ENCODE results near the gene PRSS21.

Gene PRSS21

GRCh38 chr16:2806286-2806685, 10.8 kb upstream of the PRSS21 start:
- no peak for TF ChIP-seq CTCF (IDR thresholded peaks at IDR 0.05)
- no peak overlapping the region for H3K4me3 ChIP-seq (ENCODE audit: low read depth in 1 of 2, low read length in 1 of 2)
- no peaks in the 10 kb centered on the region for H3K9me3 ChIP-seq
- H3K4me1 ChIP-seq (ENCODE audit: control insufficient read depth in 1 of 2, insufficient read depth in 1 of 2, low read depth in 1 of 2, low read length in 1 of 2), result no peaks in the 10 kb centered on the region
- H3K27me3 ChIP-seq, result peaks cover 40% of the 10 kb centered on the region
- H3K36me3 ChIP-seq, result no peaks in the 10 kb centered on the region
- no peak overlapping the region for H3K27ac ChIP-seq

- no peaks in the 10 kb centered on the region for H3K4me1 ChIP-seq (ENCODE audit: control insufficient read depth in 1 of 2, insufficient read depth in 1 of 2, low read depth in 1 of 2, low read length in 1 of 2)
- H3K27me3 ChIP-seq, result peaks cover 50% of the 10 kb centered on the region
- no peak overlapping the region for H3K4me3 ChIP-seq (ENCODE audit: low read depth in 1 of 2, low read length in 1 of 2)
- H3K36me3 ChIP-seq, result no peaks in the 10 kb centered on the region
- no peak for TF ChIP-seq CTCF (IDR thresholded peaks at IDR 0.05)
- H3K9me3 ChIP-seq, result no peaks in the 10 kb centered on the region
- H3K27ac ChIP-seq, result no peak overlapping the region
Observed at GRCh38 chr16:2808181-2808580, 8.9 kb upstream of the PRSS21 start.

GRCh38 chr16:2809149-2809760, 7.8 kb upstream of the PRSS21 start:
- no peak for TF ChIP-seq CTCF (IDR thresholded peaks at IDR 0.05)
- H3K36me3 ChIP-seq, result no peaks in the 10 kb centered on the region
- H3K27ac ChIP-seq, result no peak overlapping the region
- H3K4me1 ChIP-seq (ENCODE audit: control insufficient read depth in 1 of 2, insufficient read depth in 1 of 2, low read depth in 1 of 2, low read length in 1 of 2), result no peaks in the 10 kb centered on the region
- H3K27me3 ChIP-seq, result peaks cover 44% of the 10 kb centered on the region
- no peak overlapping the region for H3K4me3 ChIP-seq (ENCODE audit: low read depth in 1 of 2, low read length in 1 of 2)
- no peaks in the 10 kb centered on the region for H3K9me3 ChIP-seq

GRCh38 chr16:2810651-2811050, 6.4 kb upstream of the PRSS21 start:
- no peaks in the 10 kb centered on the region for H3K36me3 ChIP-seq
- H3K4me1 ChIP-seq (ENCODE audit: control insufficient read depth in 1 of 2, insufficient read depth in 1 of 2, low read depth in 1 of 2, low read length in 1 of 2), result no peaks in the 10 kb centered on the region
- H3K4me3 ChIP-seq (ENCODE audit: low read depth in 1 of 2, low read length in 1 of 2), result no peak overlapping the region
- H3K27ac ChIP-seq, result no peak overlapping the region
- no peak for TF ChIP-seq CTCF (IDR thresholded peaks at IDR 0.05)
- H3K27me3 ChIP-seq, result peaks cover 42% of the 10 kb centered on the region
- no peaks in the 10 kb centered on the region for H3K9me3 ChIP-seq

GRCh38 chr16:2811703-2812471, 5.2 kb upstream of the PRSS21 start:
- Histone ChIP-seq H3K9me3 (no peaks in the 10 kb centered on the region), H3K4me3 (ENCODE audit: low read depth in 1 of 2, low read length in 1 of 2) (no peak overlapping the region), H3K27ac (no peak overlapping the region), H3K36me3 (no peaks in the 10 kb centered on the region), H3K4me1 (ENCODE audit: control insufficient read depth in 1 of 2, insufficient read depth in 1 of 2, low read depth in 1 of 2, low read length in 1 of 2) (no peaks in the 10 kb centered on the region), H3K27me3 (peaks cover 32% of the 10 kb centered on the region)
- no peak for TF ChIP-seq CTCF (IDR thresholded peaks at IDR 0.05)
